Stimulated activated CD4-positive, alpha-beta T cell treated with anti-CD3 and anti-CD28 coated beads, TNF-alpha, amount 100 ng/mL, for 4 hours (primary cell): ENCODE results near the gene SYNDIG1.

Experiments used
- DNase-seq, 3 experiments: peaks; one replicate each; pipeline ENCODE4 v3.0.0-alpha.2; 2020; ENCODE audit warnings: low read depth in 3 of 3

Gene SYNDIG1

GRCh38 chr20:24446811-24447210 lies 22.6 kb upstream of the SYNDIG1 start:
- DNase-seq = no peak

DNA sequence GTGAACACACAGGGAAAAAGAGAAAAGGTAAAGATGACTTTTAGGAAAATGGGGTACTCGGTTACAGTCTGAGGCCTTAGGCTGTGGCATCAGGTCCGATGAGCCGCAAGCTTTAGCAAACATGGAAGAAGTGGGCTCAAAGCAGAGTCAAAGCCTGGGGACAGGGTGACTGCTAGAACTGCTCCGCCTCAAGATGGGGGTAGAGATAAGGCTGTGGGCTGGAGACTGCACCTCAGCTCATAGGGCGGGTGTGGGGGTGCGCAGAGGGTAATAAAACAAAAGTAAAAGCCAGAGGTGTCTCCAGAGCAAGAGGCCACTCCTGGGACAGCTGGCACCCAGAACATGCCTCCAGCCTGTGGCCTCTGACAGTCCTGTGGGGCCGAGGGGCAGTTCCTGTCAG lies 21.3 kb upstream of the SYNDIG1 start:
- no peak for DNase-seq

DNA sequence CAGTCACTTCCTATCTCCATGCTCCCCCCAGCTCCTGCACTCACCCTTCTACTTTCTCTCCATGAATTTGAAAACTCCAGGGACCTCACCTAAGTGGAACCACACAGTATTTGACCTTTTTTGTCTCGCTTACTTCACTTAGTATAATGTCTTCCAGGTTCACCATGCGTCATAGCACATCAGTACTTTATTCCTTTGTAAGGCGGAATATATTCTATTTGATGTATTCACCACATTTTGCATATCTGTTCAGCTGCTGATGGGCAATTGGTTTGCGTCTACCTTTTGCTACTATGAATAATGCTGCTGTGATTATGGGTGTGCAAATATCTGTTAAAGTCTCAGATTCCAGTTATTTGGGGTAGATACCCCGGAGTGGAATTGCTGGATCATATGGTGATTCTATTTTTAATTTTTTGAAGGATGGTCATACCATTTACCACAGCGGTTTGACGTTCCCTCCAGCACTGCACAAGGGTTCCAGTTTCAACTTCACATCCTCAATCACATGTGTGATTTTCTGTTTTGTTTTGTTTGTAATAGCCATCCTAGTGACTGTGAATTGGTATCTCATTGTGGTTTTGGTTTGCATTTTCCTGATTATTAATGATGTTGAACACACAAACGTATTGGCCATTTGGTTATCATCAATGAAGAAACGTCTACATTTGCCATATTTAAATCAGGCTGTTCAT lies 20.3 kb upstream of the SYNDIG1 start:
- DNase-seq = no peak

GRCh38 chr20:24450177-24450576 lies 19.3 kb upstream of the SYNDIG1 start:
- DNase-seq = no peak

- no peak for DNase-seq
Observed at GRCh38 chr20:24450624-24451376, 18.6 kb upstream of the SYNDIG1 start.

DNA sequence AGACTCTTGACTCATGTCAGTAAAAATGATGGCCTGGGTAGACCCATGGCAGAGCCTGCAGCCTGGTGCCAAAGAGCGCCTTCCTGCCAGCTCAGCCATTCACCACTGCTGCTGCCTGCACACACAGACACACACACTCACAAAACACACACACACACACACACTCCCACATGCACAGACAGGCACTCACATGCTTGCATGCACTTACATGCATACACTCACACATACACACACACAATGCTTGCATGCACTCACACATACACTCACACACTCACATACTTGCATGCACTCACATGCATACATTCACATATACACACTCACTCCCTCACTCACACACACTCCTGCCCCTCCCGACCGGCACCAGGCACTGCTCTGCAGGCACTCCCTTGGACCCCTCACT lies 18.0 kb upstream of the SYNDIG1 start:
- DNase-seq = no peak

DNA sequence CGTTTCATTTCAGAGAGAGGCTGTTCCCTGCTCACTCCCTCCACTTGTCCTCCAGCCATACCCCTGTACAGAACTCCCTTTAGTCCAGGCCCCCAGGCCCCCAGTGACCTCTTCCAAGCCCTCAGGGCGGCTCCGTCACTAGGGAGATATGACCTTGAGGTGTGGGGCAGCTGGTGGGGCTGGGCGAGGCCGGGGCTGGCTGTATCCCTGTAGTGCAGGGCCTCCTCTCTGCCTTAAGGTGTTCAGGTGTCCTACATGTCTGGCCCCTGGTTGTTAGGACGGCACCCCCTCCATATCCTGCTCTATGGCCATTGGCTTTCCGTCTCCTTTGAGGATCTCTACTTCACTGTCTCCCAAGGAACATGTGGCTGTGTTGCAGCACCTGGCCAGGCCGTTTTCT lies 17.4 kb upstream of the SYNDIG1 start:
- no peak for DNase-seq

GRCh38 chr20:24452498-24453127 lies 16.8 kb upstream of the SYNDIG1 start:
- no peak for DNase-seq

GRCh38 chr20:24453869-24454268 lies 15.6 kb upstream of the SYNDIG1 start:
- no peak for DNase-seq

GRCh38 chr20:24455081-24455480 lies 14.3 kb upstream of the SYNDIG1 start:
- no peak for DNase-seq

- DNase-seq = no peak
Observed at GRCh38 chr20:24456398-24456781, 13.0 kb upstream of the SYNDIG1 start.

DNA sequence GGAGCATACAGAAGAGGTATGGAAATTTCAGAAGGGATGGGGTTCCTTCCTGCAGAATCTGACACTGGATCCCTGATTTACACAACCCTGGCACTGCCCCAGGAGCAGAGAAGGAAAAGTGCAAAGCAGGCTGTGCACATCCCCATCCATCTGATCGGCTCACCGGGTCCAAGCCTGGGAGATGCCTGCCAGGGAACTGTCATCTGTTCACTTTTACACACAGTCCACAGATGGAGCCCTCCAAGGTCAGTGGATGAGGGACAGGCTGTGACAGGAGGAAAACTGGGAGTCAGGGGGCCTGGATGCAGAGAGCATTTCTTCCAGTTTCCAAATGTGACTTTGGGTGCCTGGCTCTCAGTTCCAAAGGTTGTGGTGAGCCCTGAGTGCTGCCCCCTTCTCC lies 11.0 kb upstream of the SYNDIG1 start:
- DNase-seq = no peak

- no peak for DNase-seq
Observed at GRCh38 chr20:24459733-24460132, 9.7 kb upstream of the SYNDIG1 start.

- no peak for DNase-seq
Observed at GRCh38 chr20:24460712-24461111, 8.7 kb upstream of the SYNDIG1 start.

DNA sequence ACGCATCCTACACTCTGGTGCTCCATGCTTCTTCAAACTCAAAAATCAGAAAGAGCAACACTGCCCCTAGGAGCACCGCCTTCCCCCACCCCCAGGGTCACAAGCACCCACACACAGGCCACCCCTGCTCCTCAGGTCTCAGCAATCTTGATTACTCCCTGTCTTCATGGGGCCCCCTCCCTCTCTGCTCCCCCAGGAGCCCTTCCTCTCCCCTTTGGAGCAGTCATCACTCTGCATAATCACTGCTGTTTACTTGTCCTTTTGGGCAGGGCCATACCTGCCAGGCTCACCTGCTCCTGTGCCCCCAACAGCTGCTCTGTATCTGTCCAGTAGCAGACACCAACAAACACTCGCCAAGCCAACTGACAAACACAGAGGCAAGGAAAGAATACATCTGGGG lies 7.6 kb upstream of the SYNDIG1 start:
- no peak for DNase-seq

DNA sequence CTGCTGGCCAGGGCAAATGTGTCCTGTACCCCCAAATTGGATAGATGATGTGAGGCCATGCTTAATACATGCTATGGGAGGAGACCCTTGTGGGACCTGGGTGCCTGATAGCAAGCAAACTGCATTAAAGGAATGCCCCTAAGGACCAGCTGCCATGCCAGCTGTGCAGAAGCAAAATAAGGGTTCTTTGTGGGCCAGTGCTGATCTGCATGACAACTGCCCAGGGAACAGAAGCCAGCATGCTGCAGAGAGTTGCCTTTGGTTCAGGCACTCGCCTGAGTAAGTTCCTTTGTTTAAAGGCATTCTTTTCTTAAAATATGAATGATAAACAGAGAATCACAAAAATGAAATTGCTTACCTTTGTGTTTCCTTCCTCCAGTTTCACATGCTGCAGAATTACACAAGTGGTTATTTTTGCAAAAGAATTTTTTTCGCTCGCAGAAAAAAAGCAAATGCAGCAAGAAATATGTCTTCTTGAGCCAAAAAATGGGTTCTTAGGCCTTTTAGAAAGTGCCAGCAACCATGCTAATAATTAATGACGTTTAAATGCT lies 6.9 kb upstream of the SYNDIG1 start:
- no peak for DNase-seq

DNA sequence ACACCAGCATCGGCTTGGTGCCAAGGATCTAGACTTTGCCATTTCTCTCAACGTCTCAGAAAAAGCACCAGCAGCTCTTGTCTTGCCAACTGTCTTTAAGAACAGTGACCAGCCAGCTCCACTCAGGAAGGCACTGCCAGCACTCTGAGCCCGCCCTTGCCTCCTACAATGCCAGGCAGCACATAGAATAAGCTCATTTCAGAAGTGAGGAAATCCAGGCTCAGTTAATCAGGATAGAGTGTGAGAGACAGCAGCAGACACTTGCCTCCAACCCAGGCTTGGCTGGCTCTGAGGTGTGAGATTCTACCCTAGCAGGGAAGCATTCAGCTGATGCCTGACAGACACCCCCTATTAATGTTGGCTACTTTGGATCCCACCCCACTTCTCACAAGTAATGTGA lies 4.3 kb upstream of the SYNDIG1 start:
- no peak for DNase-seq

- no peak for DNase-seq
Observed at GRCh38 chr20:24465730-24466129, 3.7 kb upstream of the SYNDIG1 start.

GRCh38 chr20:24468401-24469115 lies 871 bp upstream of the SYNDIG1 start:
- no peak for DNase-seq

- no peak for DNase-seq
Observed at GRCh38 chr20:24469894-24470745, 691 bp downstream of the SYNDIG1 start.
